GM19035 (cell line): ENCODE data around the gene CSF1.
"Not testable (repeated sequence)": the region's sequence is repeated elsewhere in the genome, so short reads cannot be mapped to it uniquely, and the experiment has no call there.

Experiments used
- ATAC-seq: cut with Tn5 transposase; IDR thresholded peaks from one replicate; pipeline ENCODE4 v1.9.1; 2021; ENCODE audit not compliant: unreplicated experiment

The CSF1 gene, protein sequence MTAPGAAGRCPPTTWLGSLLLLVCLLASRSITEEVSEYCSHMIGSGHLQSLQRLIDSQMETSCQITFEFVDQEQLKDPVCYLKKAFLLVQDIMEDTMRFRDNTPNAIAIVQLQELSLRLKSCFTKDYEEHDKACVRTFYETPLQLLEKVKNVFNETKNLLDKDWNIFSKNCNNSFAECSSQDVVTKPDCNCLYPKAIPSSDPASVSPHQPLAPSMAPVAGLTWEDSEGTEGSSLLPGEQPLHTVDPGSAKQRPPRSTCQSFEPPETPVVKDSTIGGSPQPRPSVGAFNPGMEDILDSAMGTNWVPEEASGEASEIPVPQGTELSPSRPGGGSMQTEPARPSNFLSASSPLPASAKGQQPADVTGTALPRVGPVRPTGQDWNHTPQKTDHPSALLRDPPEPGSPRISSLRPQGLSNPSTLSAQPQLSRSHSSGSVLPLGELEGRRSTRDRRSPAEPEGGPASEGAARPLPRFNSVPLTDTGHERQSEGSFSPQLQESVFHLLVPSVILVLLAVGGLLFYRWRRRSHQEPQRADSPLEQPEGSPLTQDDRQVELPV

DNA sequence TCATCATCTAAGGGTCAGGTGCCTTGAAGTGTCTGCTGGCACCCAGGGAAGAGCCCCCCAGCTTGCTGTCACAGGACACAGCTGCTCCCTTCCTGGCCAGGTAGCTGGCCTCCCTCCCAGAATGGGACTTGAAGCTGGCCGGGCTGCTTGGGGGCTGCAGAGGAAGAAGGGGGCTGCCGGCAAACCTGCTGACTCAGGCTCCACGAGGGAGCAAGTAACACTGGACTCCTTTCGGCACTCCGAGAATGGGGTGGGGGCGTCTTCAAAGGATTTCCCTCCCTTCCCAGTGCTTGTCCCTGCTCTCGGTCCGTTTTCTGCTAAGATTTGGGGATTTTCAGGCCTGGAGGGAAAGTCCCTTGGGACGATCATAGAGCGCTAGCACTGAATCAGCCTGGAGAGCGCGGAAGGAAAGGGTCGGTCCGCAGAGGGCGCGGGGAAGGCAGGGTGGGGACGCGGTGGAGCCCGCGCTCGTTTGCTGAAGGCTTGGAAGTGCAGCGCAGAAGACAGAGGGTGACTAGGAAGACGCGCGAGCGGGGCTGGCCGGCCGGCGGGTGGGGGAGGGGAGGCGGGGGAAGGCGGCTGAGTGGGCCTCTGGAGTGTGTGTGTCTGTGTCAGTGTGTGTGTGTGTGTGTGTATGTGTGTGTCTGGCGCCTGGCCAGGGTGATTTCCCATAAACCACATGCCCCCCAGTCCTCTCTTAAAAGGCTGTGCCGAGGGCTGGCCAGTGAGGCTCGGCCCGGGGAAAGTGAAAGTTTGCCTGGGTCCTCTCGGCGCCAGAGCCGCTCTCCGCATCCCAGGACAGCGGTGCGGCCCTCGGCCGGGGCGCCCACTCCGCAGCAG is at the start of gene CSF1:
TSS of gene CSF1 (plus strand) at position 727 of the 840 bp plus-strand sequence. CDS start 175 bp downstream, outside the sequence.
- ATAC-seq = no peak

DNA sequence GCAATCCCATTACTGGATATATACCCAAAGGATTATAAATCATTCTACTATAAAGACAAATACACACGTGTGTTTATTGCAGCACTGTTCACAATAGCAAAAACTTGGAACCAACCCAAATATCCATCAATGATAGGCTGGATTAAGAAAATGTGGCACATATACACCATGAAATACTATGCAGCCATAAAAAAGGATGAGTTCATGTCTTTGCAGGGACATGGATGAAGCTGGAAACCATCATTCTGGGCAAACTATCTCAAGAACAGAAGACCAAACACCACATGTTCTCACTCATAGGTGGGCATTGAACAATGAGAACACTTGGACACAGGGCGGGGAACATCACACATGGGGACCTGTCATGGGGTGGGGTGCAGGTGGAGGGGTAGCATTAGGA is 49.0 kb upstream of the CSF1 start:
- ATAC-seq = not testable (repeated sequence)

DNA sequence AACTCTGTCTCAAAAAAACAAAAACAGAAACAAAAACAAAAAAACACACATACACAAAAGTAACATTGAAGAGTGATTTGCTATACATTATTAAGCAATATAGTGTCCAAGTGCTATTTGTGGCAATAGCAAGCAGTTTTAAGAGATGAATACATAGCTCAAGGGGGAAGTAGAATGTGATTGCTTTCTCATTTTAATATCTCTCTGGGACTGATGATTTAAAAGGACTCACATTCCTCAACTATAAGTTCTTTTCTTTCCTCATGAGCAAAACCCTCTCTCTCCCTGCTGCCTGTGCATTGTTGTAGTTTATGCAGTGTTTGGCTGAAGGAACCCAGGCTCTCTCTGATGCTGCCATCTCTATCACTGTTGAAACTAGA is 47.0 kb upstream of the CSF1 start:
- no peak for ATAC-seq

DNA sequence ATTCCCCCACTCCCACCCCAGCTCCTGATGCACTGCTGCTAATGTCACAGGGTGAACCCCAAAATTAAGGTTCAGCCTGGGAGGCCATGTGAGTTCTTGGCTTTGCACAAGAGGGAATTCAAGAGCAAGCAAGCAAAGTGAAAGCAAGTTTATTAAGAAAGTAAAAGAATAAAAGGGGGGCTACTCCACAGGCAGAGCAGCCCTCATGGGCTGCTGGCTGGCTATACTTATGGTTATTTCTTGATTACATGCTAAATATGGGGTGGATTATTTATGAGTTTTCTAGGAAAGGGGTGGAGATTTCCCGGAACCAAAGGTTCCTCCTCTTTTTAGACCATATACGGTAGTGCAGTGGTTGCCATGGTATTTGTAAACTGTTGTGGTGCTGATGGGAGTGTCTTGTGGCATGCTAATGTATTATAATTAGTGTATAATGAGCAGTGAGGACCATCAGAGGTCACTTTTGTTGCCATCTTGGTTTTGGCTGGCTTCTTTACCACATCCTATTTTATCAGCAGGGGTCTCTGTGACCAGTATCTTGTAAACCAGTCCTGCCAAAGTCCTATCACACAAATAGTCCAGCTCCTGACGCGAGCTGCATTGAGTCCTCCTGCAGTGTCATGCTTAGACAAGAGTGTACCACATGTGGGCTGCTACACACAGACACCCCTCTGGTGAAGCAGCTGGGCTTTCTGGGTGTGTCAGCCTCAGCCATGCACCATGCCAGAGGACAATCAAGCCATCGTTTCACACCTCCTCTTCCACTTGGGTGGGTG is 46.4 kb upstream of the CSF1 start:
- ATAC-seq = no peak

DNA sequence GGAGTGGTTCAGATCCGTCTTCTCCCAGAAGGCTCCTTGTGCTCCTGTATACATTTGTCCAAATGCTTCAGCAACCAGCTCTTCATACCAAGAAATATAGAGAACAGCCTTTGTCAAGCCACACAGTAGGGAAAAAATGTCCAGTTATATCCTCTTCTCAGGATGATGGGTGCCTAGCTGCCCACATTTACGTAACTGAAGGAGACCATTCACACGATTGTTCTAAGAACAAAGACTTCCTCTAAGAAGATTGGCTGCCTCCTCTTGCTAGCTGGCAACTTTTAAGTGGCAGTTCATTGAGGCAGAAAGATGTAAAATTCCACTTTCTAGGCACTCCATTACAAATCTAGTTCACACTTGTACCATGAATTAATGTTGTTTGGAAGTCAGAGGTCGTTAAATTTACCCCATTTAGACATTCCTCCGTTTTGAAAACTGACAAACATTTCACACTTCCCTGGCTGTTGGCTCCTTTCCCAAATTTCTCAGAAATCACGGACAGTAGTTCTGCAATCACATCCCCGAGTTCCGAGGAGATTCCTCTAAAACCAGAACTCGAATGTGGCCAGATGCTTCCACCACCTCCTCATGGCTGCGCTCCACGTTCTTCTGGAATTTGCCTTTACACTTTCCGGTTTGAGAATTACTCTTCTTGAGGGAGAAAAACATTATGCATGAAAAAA is 45.6 kb upstream of the CSF1 start:
- ATAC-seq = no peak

DNA sequence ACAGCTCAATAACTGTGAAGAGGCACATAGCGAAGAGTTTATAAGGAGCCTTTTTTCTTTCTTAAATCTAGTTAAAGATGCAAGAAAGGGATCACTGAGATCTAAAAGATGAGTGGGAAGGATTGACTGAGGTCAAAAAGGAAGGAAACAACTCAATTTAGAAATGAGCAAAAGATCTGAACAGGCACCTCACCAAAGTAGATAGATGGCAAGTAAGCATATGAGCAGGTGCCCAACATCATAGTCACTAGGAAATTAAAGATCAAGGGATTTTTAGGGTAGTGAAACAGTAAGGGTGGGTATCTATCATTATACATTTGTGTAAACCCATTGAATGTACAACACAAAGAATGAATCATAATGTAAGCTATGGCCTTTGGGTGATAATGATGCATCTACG is 44.6 kb upstream of the CSF1 start:
- no peak for ATAC-seq

DNA sequence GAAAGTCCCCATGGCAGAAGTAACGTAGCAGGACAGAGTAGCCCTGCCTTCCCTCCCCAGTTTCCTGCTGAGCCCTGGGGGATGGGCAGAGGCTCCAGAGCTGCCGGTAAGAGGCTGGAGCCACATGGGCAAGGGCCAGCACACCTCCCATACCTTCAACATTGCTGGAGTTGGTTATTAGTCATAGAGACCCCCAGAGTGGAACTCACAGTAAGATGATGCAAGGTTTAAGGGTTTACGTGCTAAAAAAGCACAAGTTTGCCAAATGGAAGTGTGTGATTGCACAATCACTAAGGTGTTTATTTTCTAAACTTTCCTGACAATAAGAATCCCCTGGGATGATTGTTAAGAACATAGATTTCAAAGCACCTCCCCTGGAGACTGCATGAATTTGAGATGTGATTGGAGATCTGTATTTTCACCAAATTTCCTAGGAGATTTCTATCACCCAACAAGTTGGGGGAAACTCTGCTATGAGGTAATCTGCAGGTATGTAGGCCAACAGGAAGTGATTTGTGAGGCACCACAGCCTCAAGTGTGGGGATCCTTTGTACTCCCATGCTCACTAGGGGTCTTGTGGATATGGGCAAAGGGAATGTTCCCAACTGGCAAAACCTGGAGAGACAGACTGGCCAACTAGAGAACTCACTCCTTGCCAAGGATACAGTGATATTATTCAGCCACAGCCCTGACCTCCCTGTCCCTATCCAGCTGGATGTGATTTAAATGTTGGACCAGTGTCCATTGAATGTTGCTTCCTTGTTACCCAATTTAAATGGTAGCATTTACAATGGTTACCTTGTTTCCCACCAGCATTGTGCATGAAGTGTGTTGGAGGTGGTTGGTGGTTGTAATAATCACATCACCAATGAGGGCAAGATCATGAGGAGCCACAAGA is 37.1 kb upstream of the CSF1 start:
- ATAC-seq = no peak

DNA sequence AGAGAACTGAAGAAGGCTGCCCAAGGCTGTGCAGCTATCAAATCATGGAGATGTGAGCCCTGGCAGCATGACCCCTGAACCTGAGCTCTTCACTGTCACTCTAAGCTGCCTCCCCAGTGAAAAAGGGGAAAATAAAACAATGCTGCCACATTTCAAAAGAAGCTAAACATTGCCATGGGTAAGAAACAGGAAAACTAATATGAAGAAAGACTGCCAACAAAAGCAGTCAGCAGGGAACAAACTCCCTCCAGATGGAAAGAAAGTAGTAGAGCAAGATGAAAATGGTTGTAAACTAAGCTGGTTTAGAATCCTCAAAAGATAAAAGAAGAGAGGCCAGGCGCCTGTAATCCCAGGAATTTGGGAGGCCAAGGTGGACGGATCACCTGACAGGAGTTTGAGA is 36.2 kb upstream of the CSF1 start:
- no peak for ATAC-seq

DNA sequence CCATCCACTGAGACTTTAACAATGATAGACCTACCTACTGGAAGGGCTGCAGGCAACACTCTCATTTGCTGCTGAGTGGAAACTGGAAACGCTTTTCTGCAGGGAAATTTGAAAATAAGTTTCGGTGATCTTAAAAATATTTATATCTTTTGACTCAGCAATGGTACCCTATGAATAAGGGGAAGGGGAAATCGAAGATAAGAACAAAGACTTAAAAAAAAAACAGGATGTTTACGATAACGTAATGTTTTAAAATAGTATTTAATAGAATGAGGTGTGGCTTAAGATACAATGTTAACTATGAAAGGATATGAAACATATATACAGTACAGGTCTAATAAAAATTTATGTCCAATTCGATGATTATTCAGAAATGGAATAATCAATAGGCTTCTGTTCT is 34.8 kb upstream of the CSF1 start:
- no peak for ATAC-seq

DNA sequence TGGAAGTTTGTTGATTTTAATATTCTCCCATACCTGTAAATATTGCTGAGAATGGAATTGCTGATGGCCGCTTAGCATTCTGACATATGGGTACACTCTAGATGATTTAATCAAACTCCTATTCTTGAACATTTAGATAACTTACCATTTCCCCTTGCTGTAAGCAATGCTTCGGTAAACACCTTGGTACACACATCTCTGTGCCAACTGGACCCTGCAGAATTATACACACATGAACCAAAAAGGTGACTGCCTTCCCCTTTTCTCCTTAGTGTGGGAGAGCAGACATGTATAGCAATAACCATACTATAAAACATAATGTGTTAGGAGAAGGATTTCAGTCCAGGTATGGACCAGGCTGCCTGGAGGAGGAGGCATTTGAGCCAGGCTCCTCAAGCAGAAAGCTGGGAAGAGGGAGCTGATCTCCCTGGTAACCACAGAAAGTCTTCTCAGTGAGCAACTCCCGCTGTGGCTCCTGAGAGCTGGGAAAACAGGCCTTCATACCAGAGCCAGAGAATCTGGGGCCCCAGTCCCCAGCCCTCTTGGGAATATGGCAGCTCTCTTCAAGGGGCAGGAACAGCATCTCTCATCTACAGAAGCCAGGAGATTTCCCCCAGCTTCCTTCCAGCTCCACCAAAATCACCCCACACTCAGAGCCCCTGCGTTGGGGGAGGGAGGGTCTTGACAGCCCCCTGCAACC is 33.9 kb upstream of the CSF1 start:
- ATAC-seq = no peak

DNA sequence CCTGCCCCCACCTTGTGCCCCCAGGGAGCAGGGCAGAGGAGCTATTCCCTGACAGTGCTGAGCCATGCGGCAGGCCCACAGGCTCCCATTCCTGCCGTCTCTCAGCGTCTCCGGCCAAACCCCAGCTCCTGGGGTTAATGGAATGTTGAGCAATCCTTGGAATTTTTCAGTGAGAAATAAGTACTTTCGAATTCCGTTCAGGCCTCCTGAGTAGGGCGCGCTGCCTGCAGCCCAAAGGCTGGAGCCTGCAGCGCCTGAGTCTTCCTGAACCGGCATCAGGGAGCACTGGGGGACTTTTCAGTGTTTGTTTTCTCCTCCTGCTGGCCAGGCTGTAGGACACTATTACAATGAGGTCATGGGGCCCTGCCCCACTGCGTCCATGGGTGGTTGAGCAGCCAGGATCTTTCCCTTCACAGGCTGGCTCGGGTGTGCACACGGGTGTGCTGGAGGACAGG is 33.3 kb upstream of the CSF1 start:
- ATAC-seq = no peak

DNA sequence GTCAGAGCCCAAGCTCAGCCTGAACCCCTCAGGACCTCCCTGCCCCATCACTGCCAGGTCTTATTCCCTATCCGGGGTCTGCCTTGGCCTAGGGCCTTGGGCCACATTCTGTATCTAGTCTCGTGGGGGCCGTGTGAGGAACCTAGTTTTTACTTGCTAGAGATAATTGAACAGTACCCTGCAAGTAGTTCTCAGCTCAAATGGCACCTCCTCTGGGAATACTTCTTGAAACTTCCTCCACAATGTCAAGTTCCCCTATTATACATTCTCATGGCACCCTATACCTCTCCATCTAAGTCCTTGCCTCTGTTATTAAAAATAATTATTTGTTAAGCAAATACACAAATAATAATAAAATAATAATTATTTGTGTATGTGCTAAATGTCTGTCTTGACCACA is 32.9 kb upstream of the CSF1 start:
- ATAC-seq = no peak

DNA sequence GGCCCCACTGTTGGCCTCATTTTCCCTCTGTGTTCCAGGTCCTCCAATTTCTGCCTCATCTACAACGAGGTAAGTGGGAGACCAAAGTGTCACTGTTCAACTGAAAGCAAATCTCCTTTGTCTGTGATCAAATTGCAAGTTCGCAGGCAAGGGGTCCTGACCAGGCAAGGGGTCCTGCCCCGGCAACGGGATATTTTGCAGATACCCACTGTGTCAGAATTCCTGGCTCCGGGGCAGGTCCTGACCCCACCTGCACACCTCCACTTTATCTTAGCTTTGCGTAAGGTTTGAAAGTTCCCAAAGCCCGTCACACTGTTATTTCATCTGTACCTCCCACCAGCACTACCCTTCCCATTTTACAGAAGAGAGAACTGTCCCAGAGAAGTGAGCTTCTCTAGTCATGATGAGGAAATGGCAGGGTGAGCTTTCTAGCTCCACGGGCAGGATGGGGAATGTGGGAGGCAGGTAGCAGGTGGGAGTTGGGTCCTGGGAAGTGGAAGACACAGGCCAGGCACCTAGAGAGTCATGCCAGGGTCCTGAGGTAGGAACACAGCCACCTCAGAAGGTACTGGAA is 32.0 kb upstream of the CSF1 start:
- ATAC-seq = no peak

DNA sequence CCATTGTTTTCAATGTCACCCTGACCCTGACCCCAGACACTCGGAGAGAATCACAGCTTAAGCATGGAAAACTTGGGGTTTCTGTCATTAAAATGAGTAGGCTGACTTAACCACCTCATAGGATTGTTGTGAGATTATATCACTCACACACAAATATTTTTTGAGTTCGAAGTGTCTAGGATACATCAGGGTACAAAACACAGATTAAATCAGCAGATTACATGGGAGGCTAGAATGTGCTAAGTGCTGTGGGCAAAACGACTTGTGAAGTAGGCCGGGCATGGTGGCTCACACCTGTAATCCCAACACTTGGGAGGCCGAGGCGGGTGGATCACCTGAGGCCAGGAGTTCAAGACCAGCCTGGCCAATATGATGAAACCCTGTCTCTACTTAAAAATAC is 31.3 kb upstream of the CSF1 start:
- not testable (repeated sequence) for ATAC-seq

DNA sequence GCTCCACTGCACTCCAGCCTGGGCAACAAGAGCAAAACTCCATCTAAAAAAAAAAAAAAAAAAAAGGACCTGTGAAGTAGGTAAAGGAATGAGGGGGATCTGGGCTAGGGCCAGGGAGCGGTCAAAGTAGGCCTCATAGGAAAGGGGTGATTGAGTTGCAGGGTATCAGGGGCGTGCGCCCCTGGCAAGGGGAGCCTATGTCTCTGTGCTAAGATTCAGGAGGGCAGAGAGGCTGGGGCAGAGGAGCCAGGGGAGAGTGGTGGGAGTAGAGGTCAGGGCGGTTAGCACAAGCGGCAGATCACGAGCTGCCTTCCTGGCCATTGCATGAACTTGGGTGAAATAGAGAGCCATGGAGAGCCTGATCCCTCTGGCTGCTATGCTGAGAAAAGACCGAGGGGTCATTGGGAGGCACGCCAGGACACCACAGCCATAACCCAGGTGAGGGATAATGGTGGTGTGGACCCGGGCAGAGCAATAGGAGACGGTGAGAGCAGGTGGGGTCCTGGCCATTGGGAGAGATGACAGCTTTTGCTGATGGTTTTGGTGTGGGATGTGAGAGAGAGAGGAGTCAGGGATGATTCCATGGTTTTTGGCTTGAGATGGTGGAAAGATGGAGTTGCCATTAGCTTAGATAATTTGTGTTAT is 30.6 kb upstream of the CSF1 start:
- no peak for ATAC-seq

DNA sequence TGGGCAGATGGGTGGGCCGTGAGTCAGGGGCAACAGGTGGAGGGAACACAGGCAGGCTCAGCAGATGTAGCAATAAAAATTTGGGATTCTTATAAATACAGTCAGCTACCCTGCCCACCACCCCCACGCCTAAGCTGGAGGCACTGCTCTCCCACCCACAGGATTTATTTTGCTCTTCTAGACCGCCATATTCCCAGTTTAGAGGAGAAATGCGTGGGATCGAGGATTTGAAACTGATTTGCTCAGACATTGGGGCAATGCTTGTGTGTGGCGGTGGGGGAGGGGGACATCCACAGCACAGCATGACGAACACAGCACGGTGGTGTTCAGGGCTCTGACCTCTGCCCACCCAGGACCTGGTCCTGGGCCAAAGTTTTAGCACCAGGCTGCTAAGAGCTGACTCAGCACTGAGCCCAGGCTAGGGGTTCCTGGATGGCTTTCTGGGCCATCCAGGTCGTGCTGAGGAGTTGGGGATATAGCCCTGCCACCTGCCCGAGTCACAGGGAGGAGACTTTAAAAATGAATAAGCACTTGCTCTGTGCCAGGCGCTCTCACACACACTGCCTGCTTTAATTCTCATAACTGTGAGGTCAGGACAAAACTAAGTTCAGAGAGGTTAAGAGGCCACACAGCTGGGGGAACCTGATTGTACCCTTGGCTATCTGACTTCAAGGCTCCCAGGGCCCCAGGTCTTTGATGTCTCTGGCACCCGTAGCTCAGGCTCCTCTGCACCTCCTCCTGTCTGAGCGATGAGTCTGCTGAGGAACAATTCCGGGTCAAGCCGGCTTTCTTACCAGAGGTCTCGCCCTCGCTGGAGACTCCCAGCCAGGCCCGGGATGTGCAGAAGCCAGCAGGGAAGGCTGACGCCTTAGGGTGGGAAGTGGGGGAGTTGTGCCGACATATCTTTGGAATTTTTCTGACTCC is 29.4 kb upstream of the CSF1 start:
- ATAC-seq = no peak

DNA sequence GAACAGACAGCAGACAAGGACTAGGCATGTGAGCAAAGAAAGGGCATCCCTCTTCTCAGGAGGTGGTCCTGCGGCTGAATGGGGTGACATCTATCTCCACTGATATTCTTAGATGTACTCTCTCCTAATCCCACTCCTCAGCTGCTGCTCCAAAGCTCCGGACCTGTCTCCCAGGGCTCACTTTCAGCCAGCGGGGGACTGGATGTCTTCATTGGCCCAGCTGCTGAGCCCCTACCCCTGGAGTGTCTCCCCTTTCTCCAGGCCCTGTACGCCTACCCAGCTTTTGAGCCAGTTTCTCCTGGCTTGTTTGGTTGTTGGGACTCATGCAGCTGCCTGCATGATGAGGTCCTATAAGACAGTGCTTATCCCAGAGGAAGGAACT is 28.8 kb upstream of the CSF1 start:
- ATAC-seq = no peak
